Measurements from ENCODE around the gene PPFIA3.

DNA sequence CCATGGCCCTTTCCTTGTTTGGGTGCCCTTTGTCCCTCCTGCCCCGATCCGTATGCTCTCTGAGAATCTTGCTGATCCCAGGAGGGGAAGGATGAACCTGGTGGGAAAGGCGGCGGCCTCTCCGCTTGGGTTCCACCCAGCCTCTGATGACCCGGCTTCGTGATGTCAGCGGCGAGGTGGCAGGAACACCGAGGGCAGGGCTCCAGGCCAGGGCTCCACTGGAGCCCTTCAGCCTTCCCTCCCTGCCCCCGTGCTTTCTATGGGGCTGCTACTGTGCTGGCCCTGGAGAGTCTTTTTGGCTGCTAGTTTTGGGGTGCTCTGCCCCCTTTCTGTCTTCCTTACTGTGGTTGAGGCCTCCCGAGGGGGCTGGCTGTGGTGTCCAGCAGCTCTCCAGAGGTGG lies 17.0 kb upstream of the PPFIA3 start:
- TF ChIP-seq, protein P1, sequence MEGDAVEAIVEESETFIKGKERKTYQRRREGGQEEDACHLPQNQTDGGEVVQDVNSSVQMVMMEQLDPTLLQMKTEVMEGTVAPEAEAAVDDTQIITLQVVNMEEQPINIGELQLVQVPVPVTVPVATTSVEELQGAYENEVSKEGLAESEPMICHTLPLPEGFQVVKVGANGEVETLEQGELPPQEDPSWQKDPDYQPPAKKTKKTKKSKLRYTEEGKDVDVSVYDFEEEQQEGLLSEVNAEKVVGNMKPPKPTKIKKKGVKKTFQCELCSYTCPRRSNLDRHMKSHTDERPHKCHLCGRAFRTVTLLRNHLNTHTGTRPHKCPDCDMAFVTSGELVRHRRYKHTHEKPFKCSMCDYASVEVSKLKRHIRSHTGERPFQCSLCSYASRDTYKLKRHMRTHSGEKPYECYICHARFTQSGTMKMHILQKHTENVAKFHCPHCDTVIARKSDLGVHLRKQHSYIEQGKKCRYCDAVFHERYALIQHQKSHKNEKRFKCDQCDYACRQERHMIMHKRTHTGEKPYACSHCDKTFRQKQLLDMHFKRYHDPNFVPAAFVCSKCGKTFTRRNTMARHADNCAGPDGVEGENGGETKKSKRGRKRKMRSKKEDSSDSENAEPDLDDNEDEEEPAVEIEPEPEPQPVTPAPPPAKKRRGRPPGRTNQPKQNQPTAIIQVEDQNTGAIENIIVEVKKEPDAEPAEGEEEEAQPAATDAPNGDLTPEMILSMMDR (IDR thresholded peaks at IDR 0.05; ENCODE audit: borderline replicate concordance, extremely low read depth, low read length, poor library complexity, severe bottlenecking): no peak
- TF ChIP-seq EZH2 (IDR thresholded peaks at IDR 0.05; ENCODE audit: borderline replicate concordance, low read depth, low read length, severe bottlenecking): no peak
